NCI-H1436 treated with DMSO at 0.1 percent for 48 hours (cell line): ENCODE results near the gene SQSTM1.
"Not testable (repeated sequence)": the region's sequence is repeated elsewhere in the genome, so short reads cannot be mapped to it uniquely, and the experiment has no call there.

ENCODE experiments used
- DNase-seq: peaks from one replicate; lab custom pipeline; 2025; lab: John Stamatoyannopoulos, UW

The SQSTM1 gene

DNA sequence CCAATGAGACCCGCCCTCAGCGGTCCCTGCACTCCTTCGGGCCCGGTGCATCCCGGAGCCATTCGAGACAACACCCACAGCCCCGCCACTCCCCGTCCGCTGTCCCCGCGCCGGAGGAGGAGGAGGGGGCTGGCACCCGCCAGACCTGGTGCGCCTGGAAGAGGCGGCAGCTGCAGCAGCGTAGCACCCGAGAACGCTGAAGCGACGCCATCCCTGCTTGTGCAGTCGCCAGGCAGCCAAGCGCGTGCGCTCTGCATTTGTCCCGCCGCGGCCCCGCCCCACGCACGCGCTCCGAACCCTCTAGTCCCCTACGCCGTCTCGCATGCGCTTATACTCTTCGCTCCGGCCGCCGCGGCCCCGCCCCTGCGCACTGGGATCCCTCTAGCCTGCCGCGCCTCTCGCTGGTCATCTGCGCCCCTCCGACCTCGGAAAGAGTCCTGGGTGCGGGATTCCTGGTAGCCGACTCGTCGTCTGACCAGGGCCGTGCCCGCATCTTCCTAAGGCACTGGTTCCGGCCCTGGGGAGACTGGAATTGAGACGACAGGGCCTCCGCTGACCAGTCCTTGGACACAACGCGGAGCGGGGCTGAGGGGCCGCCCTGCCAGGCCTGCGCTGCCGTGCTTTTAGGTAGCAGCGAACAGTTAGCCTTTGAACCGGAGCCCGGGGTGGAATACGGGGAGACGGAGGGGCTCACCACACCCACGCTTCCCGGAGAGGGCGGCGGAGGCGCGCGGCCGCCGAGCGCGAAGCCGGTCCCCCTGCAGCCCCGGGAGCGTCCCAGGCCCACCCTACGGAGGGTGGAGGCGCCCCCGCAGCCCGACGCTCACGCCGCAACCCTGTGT is 38.1 kb downstream of the SQSTM1 start, which contains the start of gene MRNIP:
TSS of gene MRNIP (minus strand) at position 232 of the 842 bp plus-strand sequence. CDS start at position 211, 21 bp downstream.
- no peak for DNase-seq

DNA sequence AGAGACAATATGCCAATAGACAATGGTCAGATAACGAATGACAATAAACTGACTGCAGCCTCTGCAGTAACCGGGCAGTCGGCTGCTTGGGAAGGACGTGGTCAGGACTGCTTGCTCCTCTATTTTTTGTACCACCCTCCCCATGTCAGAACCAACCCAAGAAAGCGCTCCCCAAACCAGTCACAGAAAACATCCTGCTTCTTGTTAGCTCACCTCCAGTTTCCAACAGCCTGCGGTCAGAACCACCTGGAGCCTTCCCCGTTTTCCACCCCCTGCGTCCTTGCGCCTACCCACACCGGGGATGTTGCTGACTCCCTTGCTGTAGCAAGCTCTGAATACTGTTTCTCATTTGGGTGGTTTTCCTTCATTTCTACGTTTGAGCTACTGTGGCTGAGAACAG is 39.6 kb downstream of the SQSTM1 start:
- no peak for DNase-seq

DNA sequence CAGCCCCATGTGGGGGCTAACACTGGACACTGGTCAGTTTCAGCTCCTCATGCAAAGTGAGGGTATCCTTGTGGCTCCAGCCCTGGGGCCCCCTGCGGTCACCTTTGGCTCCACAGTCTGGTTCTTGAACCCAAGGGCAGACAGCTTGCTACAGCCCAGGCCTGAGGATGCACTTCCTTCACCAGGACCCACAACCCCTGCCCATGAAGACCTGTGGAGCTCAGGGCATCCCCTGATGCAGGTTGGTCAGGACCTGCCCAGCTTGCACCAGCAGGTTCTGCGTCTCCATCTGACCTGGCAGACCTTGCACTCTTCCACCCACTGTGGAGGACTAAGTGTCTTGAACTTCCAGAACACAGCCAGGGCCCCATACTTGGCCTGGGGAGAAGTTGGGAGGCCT is 41.6 kb downstream of the SQSTM1 start:
- no peak for DNase-seq

DNA sequence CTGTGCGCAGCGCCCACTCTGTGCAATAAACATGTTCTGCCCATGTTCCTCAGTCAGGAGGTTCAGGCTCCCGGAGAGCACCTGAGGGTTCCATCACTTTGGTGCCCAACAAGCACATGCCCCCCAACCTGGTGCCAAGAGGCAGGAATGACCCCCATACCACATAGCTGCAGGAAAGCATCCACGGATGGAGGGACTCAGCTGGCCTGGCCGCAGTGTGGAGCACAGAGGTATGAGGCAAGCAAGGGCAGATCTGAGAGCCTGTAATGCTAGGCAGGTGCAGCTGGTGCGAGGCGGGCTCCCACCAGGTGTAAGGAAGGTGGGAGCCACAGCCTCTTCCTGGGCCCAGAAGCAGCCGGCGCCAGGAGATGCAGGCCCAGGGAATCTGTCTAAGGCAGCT is 42.2 kb downstream of the SQSTM1 start:
- DNase-seq = no peak

DNA sequence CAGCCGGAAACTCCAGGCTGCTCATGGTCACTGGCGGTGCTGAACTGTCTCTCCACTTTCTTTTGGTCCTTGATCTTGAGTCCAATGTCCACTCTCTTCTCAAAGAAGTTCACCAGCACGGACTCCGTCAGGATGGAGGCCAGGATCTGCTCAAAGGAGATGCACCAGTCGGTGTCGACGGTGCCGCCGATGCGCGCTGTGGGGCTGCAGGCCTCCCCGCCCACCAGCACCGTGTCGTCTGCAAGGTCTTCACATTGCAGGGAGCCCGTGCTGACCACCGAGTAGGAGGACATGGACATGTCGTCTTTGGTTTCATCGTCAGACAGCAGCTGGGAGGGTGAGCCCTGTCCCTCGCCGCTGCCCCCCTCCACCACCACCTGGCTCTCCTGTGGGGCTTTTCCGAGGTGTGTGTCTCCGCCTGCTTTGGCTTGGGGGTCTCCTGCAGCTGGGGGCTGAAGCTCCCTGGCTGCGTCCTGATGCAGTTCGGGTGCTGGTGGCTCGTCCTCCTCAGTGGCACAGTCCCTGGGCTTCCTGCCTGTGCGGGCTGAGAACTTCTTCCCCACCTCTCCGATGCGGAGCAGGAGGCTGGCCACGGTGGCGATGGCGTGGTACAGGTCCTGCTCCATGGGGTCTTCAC is 42.9 kb downstream of the SQSTM1 start:
- no peak for DNase-seq

DNA sequence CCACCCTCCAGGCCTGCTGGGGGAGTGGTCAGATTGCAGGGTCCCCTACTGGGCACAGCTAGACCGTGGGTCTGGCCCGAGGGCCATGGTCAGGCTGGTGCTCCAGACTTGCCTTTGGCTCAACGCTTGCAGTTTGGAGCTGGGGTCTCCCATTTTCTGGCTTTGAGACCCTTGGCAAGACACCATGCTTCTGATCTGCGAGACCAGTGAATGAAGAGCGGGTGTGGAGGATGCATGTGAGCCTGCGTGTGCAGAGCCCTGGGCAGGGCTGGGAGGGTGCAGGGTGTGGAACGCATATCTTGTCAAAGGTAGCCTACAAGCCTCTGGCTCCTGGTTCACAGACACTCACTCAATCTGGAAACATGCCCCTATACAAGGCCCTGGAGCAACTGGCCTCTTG is 44.0 kb downstream of the SQSTM1 start:
- no peak for DNase-seq

DNA sequence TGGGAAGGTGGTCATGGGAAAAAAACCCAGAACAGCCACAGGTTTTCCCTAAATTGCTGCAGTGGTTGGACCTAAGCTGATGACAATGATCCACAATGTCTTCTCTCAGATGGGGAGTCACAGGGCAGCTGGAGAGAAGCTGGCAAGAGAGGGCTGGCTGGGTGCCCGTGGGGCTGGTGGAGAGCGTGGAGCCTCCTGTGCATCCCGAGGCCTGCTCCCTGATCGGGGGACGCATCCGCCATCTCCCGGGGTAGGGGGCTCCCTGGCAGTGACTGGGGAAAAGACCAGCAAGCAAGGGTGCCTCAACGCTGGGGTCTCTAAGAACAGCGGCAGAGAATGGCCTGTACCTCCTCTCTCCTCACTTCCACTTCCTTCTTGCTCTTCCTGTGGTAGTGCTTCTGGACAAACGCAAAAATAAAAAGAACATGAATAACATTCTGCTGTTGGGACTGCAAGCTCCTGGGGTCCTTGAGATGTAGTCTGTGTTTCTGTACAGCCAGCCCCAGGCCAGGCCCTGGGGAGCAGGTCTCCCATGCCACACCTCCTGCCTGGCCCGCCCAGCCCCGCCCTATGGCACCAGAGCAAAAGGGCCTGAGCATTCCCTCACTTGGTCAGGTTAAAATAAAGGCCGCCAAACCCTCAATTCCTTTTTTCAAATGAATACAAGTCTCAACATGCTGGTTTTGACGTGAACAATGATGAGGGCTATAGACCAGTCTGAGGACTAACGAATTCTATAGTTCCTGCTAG is 45.0 kb downstream of the SQSTM1 start:
- no peak for DNase-seq

DNA sequence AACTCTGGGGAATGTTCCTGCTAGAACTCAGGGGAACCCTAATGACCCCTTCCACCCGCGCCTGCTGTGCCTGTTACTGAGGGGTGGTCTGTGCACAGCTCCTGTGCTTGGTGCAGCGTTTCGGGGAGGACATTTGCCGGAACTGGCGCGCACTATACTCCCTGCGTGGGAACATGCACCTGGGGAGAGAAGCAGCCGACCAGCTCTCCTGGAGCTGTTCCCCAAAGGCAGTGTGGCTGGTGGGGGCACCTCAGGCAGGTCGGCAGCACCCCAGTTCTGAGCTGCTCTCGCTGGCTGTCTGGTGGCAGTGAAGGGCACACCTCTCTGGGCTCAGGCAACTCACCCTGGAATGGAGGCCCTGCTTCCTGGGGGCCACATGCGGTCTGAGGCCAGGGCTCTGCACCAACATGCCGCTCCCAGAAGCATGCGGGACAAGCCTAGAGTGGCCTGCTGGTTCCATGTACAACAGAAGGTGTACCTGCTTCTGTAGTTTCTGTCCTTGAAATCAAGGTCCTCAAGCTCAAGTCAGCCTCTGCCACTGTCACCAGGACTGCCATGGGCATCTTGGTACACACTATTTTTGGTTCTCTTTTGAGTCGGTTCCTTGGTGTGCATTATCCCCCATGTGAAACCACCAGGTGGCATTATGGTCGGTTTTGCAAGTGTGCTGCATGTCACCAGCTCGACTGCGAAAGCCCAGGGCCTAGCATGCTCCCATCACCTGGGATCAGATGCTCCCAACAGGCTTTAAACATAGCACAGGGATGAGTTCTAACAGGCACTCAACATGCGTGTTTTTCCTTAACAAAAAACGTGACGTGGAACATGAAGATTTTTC is 45.8 kb downstream of the SQSTM1 start:
- no peak for DNase-seq

DNA sequence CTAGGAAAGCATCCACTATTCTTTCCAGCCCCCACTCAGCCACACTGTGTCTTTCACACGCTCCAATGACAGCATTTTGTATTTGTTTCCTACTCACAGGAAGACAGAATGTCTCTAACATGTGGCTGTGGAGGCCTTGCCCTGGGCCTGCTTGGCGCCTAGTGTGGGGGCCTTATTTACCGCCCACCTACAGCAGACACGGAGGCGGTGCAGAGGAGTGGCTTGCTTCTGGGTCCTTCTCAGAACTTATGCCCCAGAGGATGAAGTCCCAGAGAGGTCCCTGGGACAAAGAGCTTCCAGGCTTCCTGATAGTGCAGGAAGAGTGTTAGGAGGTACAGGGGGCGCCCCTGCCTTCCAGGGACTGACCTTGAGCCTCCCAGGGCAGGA is 46.4 kb downstream of the SQSTM1 start:
- DNase-seq = no peak

DNA sequence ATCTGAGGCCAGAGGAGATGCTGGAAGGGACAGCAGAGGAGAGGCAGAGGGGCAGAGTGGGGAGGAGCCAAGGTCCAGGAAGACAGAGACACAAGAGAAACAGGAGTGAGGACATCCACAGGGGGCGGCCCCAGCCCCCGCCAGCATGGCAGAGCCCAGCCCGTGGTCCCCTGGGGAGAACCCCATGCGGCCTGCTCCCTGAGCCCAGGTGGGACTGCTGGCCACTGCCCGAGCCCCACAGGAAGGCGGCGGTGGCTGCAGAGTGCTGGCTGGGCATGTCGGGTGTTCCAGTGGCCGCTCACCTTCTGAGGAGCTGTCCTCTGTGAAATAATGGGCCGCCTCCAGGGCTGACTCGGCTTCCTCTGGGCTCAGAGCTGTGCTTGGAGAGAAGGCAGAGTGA is 46.8 kb downstream of the SQSTM1 start:
- DNase-seq = no peak

DNA sequence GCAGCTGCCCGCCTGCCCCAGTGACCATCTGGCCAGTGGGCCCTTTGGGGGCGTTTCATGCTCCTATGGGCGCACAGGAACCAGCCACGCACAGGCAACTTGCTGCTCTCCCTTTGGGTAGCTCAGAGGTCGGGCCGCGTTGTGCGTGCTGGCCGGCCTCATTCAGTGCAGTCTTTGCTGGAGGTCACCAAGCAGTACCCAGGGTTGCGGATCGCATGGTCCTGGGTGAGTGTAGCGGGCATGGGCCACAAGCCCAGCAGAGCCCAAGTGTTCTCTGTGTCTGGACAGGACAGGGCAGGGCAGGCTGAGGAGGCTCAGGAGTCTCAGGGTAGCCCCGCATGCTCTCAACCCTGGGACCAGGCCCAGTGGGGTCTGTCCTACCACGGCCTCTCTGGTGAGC is 47.8 kb downstream of the SQSTM1 start:
- no peak for DNase-seq

DNA sequence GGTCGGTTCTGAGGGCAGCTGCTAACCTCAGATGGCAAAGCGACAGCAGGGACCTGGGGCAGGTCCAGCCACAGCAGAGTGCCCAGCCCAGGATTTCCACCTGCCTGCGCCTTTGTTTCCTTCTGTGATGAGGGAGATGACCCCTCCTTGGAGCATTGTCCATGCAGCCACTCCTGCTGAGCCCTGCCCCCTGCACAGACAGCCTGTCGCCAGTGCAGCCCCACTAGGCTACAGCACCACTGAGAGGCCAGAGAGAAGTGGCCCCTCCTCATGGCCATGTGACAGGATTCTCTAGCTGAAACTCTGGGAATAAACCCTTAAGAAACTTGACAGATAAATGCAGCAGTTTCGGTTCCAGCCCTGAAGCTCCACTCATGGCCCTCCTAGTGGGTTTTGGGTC is 48.4 kb downstream of the SQSTM1 start:
- no peak for DNase-seq

DNA sequence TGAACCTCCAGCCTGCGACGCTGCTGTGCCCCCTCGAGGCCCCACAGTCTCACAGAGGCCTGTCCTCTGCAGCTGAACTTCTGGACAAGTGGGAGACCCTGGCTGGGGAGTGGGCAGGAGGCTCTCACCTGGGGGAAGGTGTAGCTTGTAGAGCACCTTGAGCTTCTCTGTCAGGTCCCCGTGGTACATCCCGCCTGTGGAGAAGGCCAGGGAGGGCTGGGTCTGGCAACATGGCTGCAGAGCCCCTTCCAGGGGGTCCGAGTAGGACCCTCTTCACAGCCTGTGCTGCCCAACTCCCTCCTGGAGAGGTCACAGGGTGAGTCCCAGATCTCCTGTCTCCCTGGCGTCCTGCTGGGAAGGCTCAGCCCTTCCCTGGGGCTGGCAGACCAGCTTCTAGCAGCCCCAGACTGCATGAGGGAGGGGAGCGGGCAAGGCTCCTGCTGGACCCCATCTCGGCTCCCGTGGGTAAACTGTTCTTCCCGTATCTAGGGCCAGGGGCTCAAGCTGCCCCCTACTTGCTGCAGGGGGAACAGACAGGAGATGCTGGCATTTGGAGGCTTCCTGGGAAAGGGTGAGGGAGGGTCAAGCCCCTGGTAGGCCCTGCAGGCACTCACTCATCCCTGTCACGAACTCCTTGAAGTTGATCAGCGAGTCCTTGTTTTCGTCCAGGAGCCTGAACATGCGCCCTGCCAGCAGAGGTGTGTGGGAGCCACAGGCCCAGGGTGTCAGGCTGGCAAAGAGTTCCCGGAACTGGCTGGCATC is 49.1 kb downstream of the SQSTM1 start:
- DNase-seq = no peak

DNA sequence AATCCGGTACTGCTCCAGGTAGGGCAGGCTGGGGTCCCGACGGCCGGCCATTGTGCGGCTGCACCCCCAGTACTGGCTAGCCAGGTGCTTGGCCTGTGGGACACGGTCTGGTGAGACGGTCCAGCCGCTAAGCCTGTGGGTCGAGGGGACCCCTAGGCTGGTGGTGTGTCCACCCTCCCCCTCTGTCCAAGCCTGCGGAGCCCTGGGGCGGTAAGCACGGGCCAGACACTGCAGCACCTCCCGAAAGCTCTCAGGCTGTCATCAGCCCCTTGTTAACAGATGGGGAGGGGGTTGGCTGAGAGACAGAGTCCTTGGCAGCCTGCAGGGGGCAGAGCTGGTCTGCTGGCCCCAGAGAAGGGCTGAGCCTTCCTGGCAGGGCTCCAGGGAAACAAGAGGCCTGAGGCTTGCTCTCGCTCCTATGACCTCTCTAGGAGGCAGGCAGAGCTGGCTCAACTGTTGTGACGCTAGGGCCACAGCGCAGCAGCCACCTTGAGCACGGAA is 49.7 kb downstream of the SQSTM1 start:
- no peak for DNase-seq

DNA sequence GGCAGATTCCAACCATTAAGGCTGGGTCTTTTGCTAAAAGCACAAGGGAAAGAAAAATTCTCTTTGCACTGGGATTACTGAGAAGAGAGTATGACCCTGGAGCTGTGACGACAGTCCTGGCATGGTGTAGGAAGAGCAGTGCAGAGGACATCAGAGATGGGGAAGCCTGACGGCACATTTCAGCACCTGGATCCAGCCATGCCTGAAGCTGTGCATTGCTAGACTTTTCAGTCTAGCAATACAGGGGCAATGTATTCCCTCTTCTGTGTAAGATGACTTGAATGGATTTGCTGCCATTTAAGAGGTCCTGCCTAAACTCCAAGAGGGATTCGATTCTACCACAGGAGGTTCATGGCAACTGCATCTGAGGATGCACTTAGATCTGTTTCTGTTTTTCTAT is 50.2 kb downstream of the SQSTM1 start:
- no peak for DNase-seq

DNA sequence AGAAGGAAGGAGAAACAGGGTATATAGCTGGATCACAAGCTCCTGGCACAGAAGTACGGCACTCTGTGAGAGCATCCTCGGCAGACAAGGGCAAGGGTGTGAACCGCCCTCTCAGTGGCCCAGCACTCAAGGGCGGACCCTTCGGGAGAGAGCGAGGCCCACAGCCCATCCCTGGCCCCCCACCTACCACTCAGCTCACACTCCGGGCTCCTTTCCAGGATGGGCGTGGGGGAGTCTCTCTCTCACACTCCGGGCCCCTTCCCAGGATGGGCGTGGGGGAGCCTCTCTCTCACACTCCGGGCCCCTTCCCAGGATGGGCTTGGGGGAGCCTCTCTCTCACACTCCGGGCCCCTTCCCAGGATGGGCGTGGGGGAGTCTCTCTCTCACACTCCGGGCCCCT is 50.8 kb downstream of the SQSTM1 start:
- DNase-seq = not testable (repeated sequence)

DNA sequence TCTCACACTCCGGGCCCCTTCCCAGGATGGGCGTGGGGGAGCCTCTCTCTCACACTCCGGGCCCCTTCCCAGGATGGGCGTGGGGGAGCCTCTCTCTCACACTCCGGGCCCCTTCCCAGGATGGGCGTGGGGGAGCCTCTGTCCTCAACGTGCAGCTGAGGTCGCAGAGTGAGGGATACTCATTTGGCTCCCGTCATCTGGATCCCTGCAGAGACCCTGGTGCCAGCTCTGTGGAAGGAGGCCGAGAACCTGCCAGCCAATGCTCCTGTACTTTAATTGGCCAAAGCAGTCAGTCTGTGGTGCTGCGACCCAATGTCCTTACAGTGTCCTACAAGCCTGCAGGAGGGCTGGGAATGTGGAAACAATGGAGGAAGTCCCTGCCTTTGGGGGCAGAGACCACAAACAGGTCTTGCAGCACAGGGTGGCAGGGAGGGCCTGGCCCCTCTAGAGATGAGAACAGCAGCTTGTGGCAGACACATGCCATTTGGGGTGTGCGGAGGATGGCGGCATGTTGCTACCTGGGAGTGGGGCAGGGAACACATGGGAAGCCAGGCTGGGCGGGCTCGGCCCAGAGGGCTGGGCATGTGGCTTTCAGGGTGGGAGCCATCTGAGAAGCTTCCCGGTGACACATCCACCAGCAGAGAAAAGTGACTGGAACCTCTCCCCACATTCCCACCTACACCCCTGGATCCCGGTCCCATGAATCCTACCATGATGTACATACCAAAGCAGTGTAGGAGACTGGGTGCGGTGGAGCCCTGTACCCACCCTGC is 51.5 kb downstream of the SQSTM1 start:
- no peak for DNase-seq

DNA sequence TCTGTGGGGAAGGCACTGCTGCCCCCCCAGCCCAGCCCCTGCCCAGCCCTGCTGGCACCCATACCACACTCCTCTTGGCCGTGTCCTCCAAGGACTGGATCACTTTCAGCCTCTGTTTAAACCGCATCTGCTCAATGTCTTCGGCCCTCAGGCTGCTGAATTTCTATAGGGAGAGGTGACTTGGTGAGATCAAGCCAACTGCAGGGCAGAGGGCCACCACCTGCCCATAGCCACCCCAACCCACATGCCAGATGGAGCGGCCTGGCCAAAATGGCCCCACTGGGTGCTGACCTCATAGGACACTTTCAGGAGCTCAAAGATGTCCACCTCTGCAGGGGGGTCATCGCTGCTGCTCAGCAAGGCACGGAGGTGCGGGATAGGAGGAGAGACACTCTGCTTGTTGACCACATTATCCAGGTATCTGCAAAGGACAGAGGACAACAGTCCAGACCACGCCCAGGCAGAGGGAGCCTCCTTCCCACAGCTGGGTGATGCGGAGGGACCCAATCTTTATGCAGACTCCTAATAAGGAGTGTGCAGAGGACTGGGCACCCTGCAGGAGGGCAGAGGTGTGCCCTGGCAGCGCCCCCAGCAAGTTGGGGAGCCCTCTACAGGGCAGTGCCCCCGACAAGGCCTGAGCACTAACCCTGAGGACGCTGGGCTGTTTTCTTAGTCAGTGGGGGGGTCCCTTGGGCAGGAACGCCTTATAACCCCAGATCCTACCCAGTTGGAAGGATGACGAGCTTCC is 52.3 kb downstream of the SQSTM1 start:
- no peak for DNase-seq

DNA sequence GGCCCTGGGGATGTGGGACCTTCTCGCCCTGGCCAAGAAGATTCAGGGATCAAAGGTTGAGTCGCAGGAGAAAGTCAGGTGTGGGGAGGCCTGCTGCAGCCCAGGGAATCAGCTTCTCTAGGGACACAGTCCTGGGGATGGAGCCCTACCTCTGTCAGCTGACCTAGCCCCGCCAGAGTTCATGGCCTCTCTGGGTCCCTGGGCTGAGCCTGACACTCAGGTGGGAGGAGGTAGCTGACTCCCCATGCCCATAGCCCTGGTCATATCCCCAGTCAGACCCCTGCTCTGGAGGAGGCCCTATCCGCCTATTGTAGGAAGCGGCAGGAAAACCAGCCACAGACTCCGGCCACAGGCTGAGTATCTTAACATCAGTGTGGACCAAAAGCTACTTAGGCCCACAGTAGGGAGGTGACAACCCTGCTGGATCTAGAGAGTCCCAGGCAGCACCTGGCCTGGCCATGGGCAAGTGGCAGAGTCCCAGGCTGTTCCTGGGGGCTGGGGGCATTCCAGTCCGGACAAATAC is 52.9 kb downstream of the SQSTM1 start:
- DNase-seq = no peak
